HG02610 (cell line): ENCODE measurements around the gene PITRM1.

Experiments used
- ATAC-seq: cut with Tn5 transposase; IDR thresholded peaks from one replicate; pipeline ENCODE4 v1.9.1; 2021; ENCODE audit warnings: mild to moderate bottlenecking, moderate library complexity; ENCODE audit not compliant: unreplicated experiment

Gene PITRM1

GRCh38 chr10:3166496-3167290 lies 5.9 kb downstream of the PITRM1 start:
- ATAC-seq: no peak

- no peak for ATAC-seq
These were observed 7.4 kb downstream of the PITRM1 start for GRCh38 chr10:3165196-3165595.

- no peak for ATAC-seq
These were observed 8.7 kb downstream of the PITRM1 start for GRCh38 chr10:3163879-3164278.

- ATAC-seq: no peak
These were observed 10.0 kb downstream of the PITRM1 start for GRCh38 chr10:3162533-3162932.

- no peak for ATAC-seq
These were observed 13.4 kb downstream of the PITRM1 start for GRCh38 chr10:3159152-3159551.

- no peak for ATAC-seq
These were observed 17.9 kb downstream of the PITRM1 start for GRCh38 chr10:3154666-3155065.

GRCh38 chr10:3152566-3152935 lies 20.0 kb downstream of the PITRM1 start:
- ATAC-seq: no peak

GRCh38 chr10:3151889-3152565 lies 20.6 kb downstream of the PITRM1 start:
- no peak for ATAC-seq

GRCh38 chr10:3150961-3151360 lies 21.6 kb downstream of the PITRM1 start:
- ATAC-seq: no peak

- no peak for ATAC-seq
These were observed 22.2 kb downstream of the PITRM1 start for GRCh38 chr10:3150366-3150765.

GRCh38 chr10:3149918-3150317 lies 22.7 kb downstream of the PITRM1 start:
- ATAC-seq: no peak

- ATAC-seq: no peak
These were observed 23.6 kb downstream of the PITRM1 start for GRCh38 chr10:3148994-3149393.

- no peak for ATAC-seq
These were observed 24.5 kb downstream of the PITRM1 start for GRCh38 chr10:3148041-3148440.

- ATAC-seq: no peak
These were observed 25.3 kb downstream of the PITRM1 start for GRCh38 chr10:3147117-3147820.

GRCh38 chr10:3146289-3146688 lies 26.3 kb downstream of the PITRM1 start:
- ATAC-seq: no peak

- no peak for ATAC-seq
These were observed 27.2 kb downstream of the PITRM1 start for GRCh38 chr10:3145366-3145765.

- no peak for ATAC-seq
These were observed 28.7 kb downstream of the PITRM1 start for GRCh38 chr10:3143791-3144434.

- ATAC-seq: no peak
These were observed 29.2 kb downstream of the PITRM1 start for GRCh38 chr10:3143366-3143765.

GRCh38 chr10:3142146-3142875 lies 30.3 kb downstream of the PITRM1 start:
- no peak for ATAC-seq

- ATAC-seq: no peak
These were observed 31.1 kb downstream of the PITRM1 start for GRCh38 chr10:3141351-3142005.
